ENCODE results near the gene FOXC2. TPM values are rescaled to one million over a fixed set of nuclear protein-coding genes. Genes with fewer than 3 reads are reported as not detected.

The FOXC2 gene
- not detected for total RNA-seq

DNA sequence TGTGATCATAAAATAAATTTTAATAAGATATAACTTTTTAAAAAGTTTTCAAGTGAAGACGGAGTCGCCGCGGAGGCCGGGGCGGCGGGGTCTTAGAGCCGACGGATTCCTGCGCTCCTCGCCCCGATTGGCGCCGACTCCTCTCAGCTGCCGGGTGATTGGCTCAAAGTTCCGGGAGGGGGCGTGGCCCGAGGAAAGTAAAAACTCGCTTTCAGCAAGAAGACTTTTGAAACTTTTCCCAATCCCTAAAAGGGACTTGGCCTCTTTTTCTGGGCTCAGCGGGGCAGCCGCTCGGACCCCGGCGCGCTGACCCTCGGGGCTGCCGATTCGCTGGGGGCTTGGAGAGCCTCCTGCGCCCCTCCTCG lies at the start of gene FOXC2:
FOXC2 (plus strand) TSS at position 229 of the 365 bp plus-strand sequence. CDS start 507 bp downstream, outside the sequence.
- ATAC-seq (no peak), DNase-seq (peak; percentile 61)
- CTCF ChIA-PET = interaction anchor here (1.1 kb wide), 1 partner anchor 16 kb away, joined by 3 read pairs; no protein-coding TSS in a partner anchor

DNA sequence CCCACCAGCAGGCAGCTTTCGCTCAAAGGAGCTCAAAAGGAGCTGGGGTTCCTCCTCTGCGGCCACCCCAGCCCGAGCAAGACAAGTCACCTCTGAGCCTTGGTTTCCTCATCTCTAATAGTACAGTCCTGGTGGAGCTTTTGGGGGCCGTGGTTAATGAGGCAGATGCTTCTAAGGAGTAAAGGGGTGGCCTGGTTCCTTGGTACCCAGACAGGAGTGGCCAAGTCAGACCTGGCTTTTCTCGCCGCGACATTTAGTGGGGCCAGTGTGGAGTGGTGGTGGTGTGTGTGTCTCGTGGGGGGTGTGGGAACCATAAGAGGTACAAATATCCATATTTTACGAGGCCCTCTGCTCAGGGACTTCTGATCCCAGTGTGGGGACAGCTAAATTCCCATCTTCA lies 49.6 kb upstream of the FOXC2 start:
- DNase-seq = no peak
- Mint-ChIP-seq H3K9me3 (no peaks in the 10 kb centered on the region), H3K27me3 (peaks cover 74% of the 10 kb centered on the region), H3K36me3 (ENCODE audit: low read depth) (no peaks in the 10 kb centered on the region), H3K4me3 (no peak overlapping the region), H3K4me1 (ENCODE audit: low read depth) (no peaks in the 10 kb centered on the region), H3K27ac (no peak overlapping the region)
- TF ChIP-seq, protein P1, sequence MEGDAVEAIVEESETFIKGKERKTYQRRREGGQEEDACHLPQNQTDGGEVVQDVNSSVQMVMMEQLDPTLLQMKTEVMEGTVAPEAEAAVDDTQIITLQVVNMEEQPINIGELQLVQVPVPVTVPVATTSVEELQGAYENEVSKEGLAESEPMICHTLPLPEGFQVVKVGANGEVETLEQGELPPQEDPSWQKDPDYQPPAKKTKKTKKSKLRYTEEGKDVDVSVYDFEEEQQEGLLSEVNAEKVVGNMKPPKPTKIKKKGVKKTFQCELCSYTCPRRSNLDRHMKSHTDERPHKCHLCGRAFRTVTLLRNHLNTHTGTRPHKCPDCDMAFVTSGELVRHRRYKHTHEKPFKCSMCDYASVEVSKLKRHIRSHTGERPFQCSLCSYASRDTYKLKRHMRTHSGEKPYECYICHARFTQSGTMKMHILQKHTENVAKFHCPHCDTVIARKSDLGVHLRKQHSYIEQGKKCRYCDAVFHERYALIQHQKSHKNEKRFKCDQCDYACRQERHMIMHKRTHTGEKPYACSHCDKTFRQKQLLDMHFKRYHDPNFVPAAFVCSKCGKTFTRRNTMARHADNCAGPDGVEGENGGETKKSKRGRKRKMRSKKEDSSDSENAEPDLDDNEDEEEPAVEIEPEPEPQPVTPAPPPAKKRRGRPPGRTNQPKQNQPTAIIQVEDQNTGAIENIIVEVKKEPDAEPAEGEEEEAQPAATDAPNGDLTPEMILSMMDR (IDR thresholded peaks at IDR 0.05) = no peak
- no peak for ATAC-seq
- intact Hi-C loops (cut with micrococcal nuclease) = loop anchor here (5.0 kb wide), 1 partner anchor 175 kb away; no protein-coding TSS in a partner anchor
- ChIA-PET POLR2A (interaction anchor here (0.5 kb wide), 1 partner anchor 213 kb away, joined by 3 read pairs; no protein-coding TSS in a partner anchor), CTCF (interaction anchor here (1.0 to 2.8 kb wide), 6 partner anchors 16 to 698 kb away, joined by 3 to 20 read pairs (median 6); no protein-coding TSS in a partner anchor)

More for the DNA sequence above, at the start of gene FOXC2:
- no peaks in the 10 kb centered on the region for H3K9me3 Mint-ChIP-seq
- no peak within 1 kb of the TSS for H3K4me3 Mint-ChIP-seq
- POLR2A ChIA-PET = no interaction called here
- H3K36me3 Mint-ChIP-seq (ENCODE audit: low read depth) = no peaks in the 10 kb centered on the region
- TF ChIP-seq, protein P1 (IDR thresholded peaks at IDR 0.05) = no peak
- H3K4me1 Mint-ChIP-seq (ENCODE audit: low read depth) = peaks cover 11% of the 10 kb centered on the region
- peaks cover 66% of the 10 kb centered on the region for H3K27me3 Mint-ChIP-seq
- intact Hi-C loops (cut with micrococcal nuclease) = loop anchor here (10.0 kb wide), 1 partner anchor 198 kb away; no protein-coding TSS in a partner anchor
- no peak within 1 kb of the TSS for H3K27ac Mint-ChIP-seq

DNA sequence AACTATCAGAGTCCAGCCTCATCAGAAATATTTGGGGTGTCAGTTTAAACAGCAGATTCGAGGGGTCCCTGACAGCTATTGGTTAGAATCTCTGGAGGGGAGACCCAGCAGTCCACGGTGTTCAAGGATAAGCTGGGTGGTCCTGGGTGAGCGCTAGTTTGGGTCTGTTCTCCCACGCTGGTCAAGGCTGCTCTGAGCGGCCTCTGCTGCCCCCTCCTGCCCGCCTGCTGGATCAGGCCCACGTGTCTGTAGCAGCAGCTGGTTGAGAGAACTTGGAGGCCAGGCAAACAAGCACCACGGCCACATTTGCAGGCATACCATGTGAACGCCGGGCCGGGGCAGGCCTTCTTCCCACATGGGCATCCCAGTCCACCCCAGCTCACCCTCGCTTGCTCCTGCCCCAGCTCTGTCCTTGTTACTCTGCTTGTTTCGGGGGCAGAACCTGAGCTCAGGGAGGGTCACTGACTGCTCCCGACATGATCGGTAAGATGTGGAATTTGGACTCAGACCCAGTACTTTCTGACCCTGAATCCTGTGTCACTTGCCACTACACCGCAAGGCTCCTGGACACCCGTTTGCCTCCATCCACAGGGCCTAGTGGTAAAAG lies 48.9 kb upstream of the FOXC2 start:
- ChIA-PET POLR2A (interaction anchor here (0.5 kb wide), 1 partner anchor 213 kb away, joined by 3 read pairs; no protein-coding TSS in a partner anchor), CTCF (interaction anchor here (0.7 to 2.8 kb wide), 15 partner anchors 8 to 698 kb away, joined by 3 to 20 read pairs (median 4); partner anchors contain the start of gene FOXF1)
- Mint-ChIP-seq H3K4me3 (no peak overlapping the region), H3K27ac (no peak overlapping the region), H3K9me3 (no peaks in the 10 kb centered on the region), H3K36me3 (ENCODE audit: low read depth) (no peaks in the 10 kb centered on the region), H3K27me3 (peaks cover 71% of the 10 kb centered on the region), H3K4me1 (ENCODE audit: low read depth) (no peaks in the 10 kb centered on the region)
- TF ChIP-seq, protein P1 (IDR thresholded peaks at IDR 0.05) = peak; percentile 70
- ATAC-seq = no peak
- DNase-seq = peak; percentile 68
- intact Hi-C loops (cut with micrococcal nuclease) = loop anchor here (2.0 to 5.0 kb wide), 2 partner anchors 175 to 445 kb away; no protein-coding TSS in a partner anchor

DNA sequence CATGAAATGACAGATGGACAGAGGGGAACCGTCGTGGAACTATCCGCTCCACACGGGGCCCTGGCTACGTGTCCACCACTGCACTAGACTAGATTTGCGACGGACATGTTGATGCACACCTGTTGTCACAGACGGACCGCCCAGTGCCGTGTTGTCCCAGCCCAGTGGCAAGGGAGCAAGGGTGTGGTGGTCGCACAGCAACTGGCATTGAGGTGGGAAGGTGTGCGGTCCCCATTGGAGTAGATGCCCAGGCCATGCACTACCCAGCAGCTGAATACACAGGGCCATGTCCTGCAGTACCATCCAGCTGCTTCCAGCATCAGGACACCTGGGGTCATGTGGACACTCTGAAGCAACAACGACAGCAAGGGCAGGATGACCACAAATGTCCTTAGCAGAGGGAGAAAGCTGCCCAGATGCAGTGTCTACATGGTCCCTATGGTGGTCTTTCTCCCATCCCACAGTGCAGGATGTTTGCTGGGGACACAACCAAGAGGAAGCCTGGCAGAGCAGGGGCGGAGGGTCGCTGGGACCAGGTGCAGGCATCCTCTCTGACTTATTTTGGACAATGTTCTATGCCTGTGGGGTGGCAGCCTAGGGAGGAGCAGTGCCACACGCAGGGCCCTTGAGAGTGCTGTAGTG lies 47.5 kb upstream of the FOXC2 start:
- Mint-ChIP-seq H3K4me1 (ENCODE audit: low read depth) (no peaks in the 10 kb centered on the region), H3K27ac (no peak overlapping the region), H3K4me3 (no peak overlapping the region), H3K36me3 (ENCODE audit: low read depth) (no peaks in the 10 kb centered on the region), H3K27me3 (peaks cover 59% of the 10 kb centered on the region), H3K9me3 (no peaks in the 10 kb centered on the region)
- CTCF ChIA-PET = interaction anchor here (0.6 to 2.8 kb wide), 11 partner anchors 9 to 698 kb away, joined by 3 to 20 read pairs (median 4); partner anchors contain the start of gene FOXF1
- TF ChIP-seq, protein P1 (IDR thresholded peaks at IDR 0.05) = no peak
- intact Hi-C loops (cut with micrococcal nuclease) = loop anchor here (2.0 to 5.0 kb wide), 2 partner anchors 177 to 446 kb away; no protein-coding TSS in a partner anchor
- no peak for ATAC-seq
- POLR2A ChIA-PET = no interaction called here
- no peak for DNase-seq
